ENCODE measurements around the gene WIZ. TPM values are rescaled to one million over a fixed set of nuclear protein-coding genes. Genes with fewer than 3 reads are reported as not detected.
A peak's percentile ranks its signal among the peaks of the same experiment; 100 is the strongest.

Gene WIZ
- total RNA-seq, 2 experiments from 2014 or later, result 25.3 to 25.4 TPM

GRCh38 chr19:15438577-15438976 is 11.2 kb downstream of the WIZ start:
- H3K4me1 Mint-ChIP-seq, result peaks cover 12% of the 10 kb centered on the region
- no peak overlapping the region for H3K27ac Mint-ChIP-seq
- ChIA-PET CTCF (no interaction called here), POLR2A (interaction anchor here (1.2 to 2.2 kb wide), 3 partner anchors 12 to 29 kb away, joined by 5 to 9 read pairs (median 8); partner anchors contain the start of gene AKAP8L)
- H3K9me3 Mint-ChIP-seq, result no peaks in the 10 kb centered on the region
- H3K36me3 Mint-ChIP-seq (ENCODE audit: low read depth), result peaks cover 2% of the 10 kb centered on the region
- no peak for DNase-seq
- H3K27me3 Mint-ChIP-seq, result no peaks in the 10 kb centered on the region
- H3K4me3 Mint-ChIP-seq, result no peak overlapping the region

GRCh38 chr19:15438124-15438496 is 11.6 kb downstream of the WIZ start:
- no peak for DNase-seq
- Mint-ChIP-seq H3K36me3 (ENCODE audit: low read depth) (peaks cover 2% of the 10 kb centered on the region), H3K27me3 (no peaks in the 10 kb centered on the region), H3K4me3 (no peak overlapping the region), H3K27ac (no peak overlapping the region), H3K9me3 (no peaks in the 10 kb centered on the region), H3K4me1 (peaks cover 17% of the 10 kb centered on the region)
- CTCF ChIA-PET, result no interaction called here
- POLR2A ChIA-PET, result interaction anchor here (1.9 to 2.2 kb wide), 3 partner anchors 13 to 29 kb away, joined by 6 to 9 read pairs (median 8); partner anchors contain the start of gene AKAP8L

DNA sequence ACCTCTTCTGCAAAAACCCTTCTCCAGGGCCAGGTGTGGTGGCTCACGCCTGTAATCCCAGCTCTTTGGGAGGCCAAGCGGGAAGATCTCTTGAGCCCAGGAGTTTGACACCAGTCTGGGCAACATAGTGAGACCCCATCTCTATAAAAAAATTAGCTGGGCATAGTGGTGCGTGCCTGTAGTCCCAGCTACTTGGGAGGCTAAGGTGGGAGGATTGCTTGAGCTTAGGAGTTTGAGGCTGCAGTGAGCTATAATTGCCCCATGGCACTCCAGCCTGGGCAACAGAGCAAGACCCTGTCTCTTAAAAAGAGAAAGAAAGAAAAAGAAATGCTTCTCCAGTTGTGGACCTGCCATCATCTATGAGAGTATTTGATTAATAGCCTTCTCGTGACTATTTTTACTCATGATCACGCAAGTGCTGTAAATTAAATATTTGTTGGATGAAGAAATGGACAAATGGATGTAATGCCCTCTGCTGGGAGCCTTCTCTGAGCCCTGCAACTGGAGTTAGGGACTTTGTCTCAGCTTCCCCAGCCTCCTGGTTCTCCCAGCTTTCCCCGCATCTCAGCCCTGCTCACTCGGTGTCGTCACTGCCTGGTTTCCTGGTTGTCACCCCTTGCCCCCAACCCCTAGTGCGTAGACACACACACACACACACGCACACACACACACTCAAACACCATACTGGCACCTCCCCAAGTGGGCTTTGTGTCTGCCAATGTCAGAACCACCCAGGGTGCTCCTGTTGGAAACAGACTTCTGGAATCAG is 12.2 kb downstream of the WIZ start:
- H3K4me1 Mint-ChIP-seq, result peaks cover 20% of the 10 kb centered on the region
- H3K36me3 Mint-ChIP-seq (ENCODE audit: low read depth), result peaks cover 2% of the 10 kb centered on the region
- no peaks in the 10 kb centered on the region for H3K27me3 Mint-ChIP-seq
- H3K27ac Mint-ChIP-seq, result no peak overlapping the region
- POLR2A ChIA-PET, result interaction anchor here (0.9 to 2.3 kb wide), 6 partner anchors 10 to 118 kb away, joined by 3 to 13 read pairs (median 4); partner anchors contain the start of genes AKAP8L and RASAL3
- no peak for DNase-seq
- H3K4me3 Mint-ChIP-seq, result no peak overlapping the region
- H3K9me3 Mint-ChIP-seq, result no peaks in the 10 kb centered on the region
- CTCF ChIA-PET, result interaction anchor here (1.7 kb wide), 1 partner anchor 18 kb away, joined by 11 read pairs; the partner anchor contains the start of gene AKAP8L

GRCh38 chr19:15436826-15437110 is 13.0 kb downstream of the WIZ start:
- CTCF ChIA-PET, result interaction anchor here (1.5 to 1.7 kb wide), 2 partner anchors 17 to 119 kb away, joined by 6 to 11 read pairs; partner anchors contain the start of gene AKAP8L
- no peak overlapping the region for H3K4me3 Mint-ChIP-seq
- POLR2A ChIA-PET, result interaction anchor here (0.9 to 2.3 kb wide), 6 partner anchors 11 to 119 kb away, joined by 3 to 13 read pairs (median 4); partner anchors contain the start of genes AKAP8L and RASAL3
- peaks cover 22% of the 10 kb centered on the region for H3K4me1 Mint-ChIP-seq
- no peaks in the 10 kb centered on the region for H3K9me3 Mint-ChIP-seq
- DNase-seq, result no peak
- H3K36me3 Mint-ChIP-seq (ENCODE audit: low read depth), result peaks cover 4% of the 10 kb centered on the region
- H3K27me3 Mint-ChIP-seq, result no peaks in the 10 kb centered on the region
- H3K27ac Mint-ChIP-seq, result no peak overlapping the region

- H3K36me3 Mint-ChIP-seq (ENCODE audit: low read depth), result peaks cover 8% of the 10 kb centered on the region
- ChIA-PET POLR2A (interaction anchor here (0.9 to 2.3 kb wide), 6 partner anchors 11 to 120 kb away, joined by 3 to 13 read pairs (median 4); partner anchors contain the start of genes AKAP8L and RASAL3), CTCF (interaction anchor here (0.6 to 1.7 kb wide), 4 partner anchors 17 to 120 kb away, joined by 3 to 11 read pairs (median 4); partner anchors contain the start of gene AKAP8L)
- no peak for DNase-seq
- H3K27ac Mint-ChIP-seq, result peak overlapping the region; percentile 0
- H3K4me1 Mint-ChIP-seq, result peaks cover 27% of the 10 kb centered on the region
- H3K4me3 Mint-ChIP-seq, result no peak overlapping the region
- no peaks in the 10 kb centered on the region for H3K9me3 Mint-ChIP-seq
- H3K27me3 Mint-ChIP-seq, result no peaks in the 10 kb centered on the region
Observed at GRCh38 chr19:15436012-15436825, 13.5 kb downstream of the WIZ start.

GRCh38 chr19:15433519-15434069 is 16.2 kb downstream of the WIZ start:
- Mint-ChIP-seq H3K4me1 (peaks cover 36% of the 10 kb centered on the region), H3K27me3 (no peaks in the 10 kb centered on the region), H3K27ac (peak overlapping the region; percentile 94), H3K9me3 (no peaks in the 10 kb centered on the region), H3K36me3 (ENCODE audit: low read depth) (peaks cover 13% of the 10 kb centered on the region), H3K4me3 (peak overlapping the region; percentile 93)
- ChIA-PET POLR2A (interaction anchor here (0.9 to 3.7 kb wide), 15 partner anchors 12 to 308 kb away, joined by 3 to 71 read pairs (median 6); partner anchors contain the start of genes AKAP8, AKAP8L, BRD4 and RASAL3), CTCF (interaction anchor here (0.8 to 3.1 kb wide), 7 partner anchors 12 to 122 kb away, joined by 3 to 26 read pairs (median 8); partner anchors contain the start of gene AKAP8L)
- no peak for DNase-seq

GRCh38 chr19:15432629-15433518 is 16.9 kb downstream of the WIZ start:
- no peaks in the 10 kb centered on the region for H3K27me3 Mint-ChIP-seq

GRCh38 chr19:15432018-15432494 is 17.7 kb downstream of the WIZ start:
- peaks cover 23% of the 10 kb centered on the region for H3K36me3 Mint-ChIP-seq (ENCODE audit: low read depth)
- peaks cover 32% of the 10 kb centered on the region for H3K4me1 Mint-ChIP-seq
- peak; percentile 31 for DNase-seq
- no peaks in the 10 kb centered on the region for H3K9me3 Mint-ChIP-seq
- ChIA-PET CTCF (interaction anchor here (1.0 to 3.8 kb wide), 7 partner anchors 13 to 124 kb away, joined by 4 to 26 read pairs (median 8); partner anchors contain the start of gene AKAP8L), POLR2A (interaction anchor here (1.0 to 4.0 kb wide), 14 partner anchors 13 to 307 kb away, joined by 3 to 71 read pairs (median 8); partner anchors contain the start of genes AKAP8, AKAP8L, BRD4 and RASAL3)
- peak overlapping the region; percentile 86 for H3K27ac Mint-ChIP-seq
- peak overlapping the region; percentile 96 for H3K4me3 Mint-ChIP-seq
- no peaks in the 10 kb centered on the region for H3K27me3 Mint-ChIP-seq

More at GRCh38 chr19:15432629-15433518, 16.9 kb downstream of the WIZ start:
- peak overlapping the region; percentile 93 for H3K4me3 Mint-ChIP-seq
- H3K4me1 Mint-ChIP-seq, result peaks cover 36% of the 10 kb centered on the region
- CTCF ChIA-PET, result interaction anchor here (0.6 to 3.1 kb wide), 9 partner anchors 11 to 284 kb away, joined by 3 to 26 read pairs (median 4); partner anchors contain the start of gene AKAP8L
- peak; percentile 95 for DNase-seq
- POLR2A ChIA-PET, result interaction anchor here (0.7 to 3.7 kb wide), 18 partner anchors 13 to 307 kb away, joined by 3 to 71 read pairs (median 5); partner anchors contain the start of genes AKAP8, AKAP8L, BRD4 and RASAL3
- peaks cover 17% of the 10 kb centered on the region for H3K36me3 Mint-ChIP-seq (ENCODE audit: low read depth)
- H3K9me3 Mint-ChIP-seq, result no peaks in the 10 kb centered on the region
- peak overlapping the region; percentile 94 for H3K27ac Mint-ChIP-seq

DNA sequence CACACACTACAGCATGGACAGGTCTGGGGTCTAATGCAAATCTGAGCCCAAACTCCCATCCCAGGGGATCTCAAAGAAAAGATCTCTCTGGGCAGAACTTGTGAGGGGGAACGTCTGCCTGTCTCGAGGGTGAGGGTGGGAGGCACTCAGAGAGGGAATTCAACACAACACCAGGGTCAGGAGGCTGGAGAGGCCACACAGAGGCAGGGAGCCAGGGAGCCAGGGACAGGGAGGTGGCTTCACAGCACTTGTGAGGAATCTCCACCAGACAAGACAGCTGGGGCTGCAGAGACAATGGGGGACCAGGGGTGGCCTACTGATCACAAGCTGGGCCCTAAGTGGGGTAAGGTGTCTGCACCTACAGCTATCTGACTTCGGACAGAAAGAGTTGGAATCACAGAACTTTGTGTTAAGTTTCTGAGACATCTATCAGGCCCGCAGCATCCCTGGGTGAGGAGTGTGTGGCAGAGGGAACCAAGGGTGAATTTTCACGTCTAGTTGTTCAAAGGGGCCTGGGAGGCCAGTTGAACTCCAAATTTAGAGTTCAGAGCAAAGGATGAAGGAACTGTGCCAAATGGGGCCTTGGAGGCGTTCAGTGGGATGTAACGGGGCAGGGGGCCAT is 18.2 kb downstream of the WIZ start:
- H3K4me1 Mint-ChIP-seq, result peaks cover 32% of the 10 kb centered on the region
- H3K4me3 Mint-ChIP-seq, result peak overlapping the region; percentile 96
- DNase-seq, result no peak
- ChIA-PET POLR2A (interaction anchor here (0.6 to 4.0 kb wide), 7 partner anchors 12 to 940 kb away, joined by 3 to 71 read pairs (median 4); partner anchors contain the start of genes AKAP8, AKAP8L, RASAL3 and WIZ), CTCF (interaction anchor here (2.2 to 3.8 kb wide), 2 partner anchors 12 to 124 kb away, joined by 6 to 24 read pairs; partner anchors contain the start of gene AKAP8L)
- no peaks in the 10 kb centered on the region for H3K9me3 Mint-ChIP-seq
- no peaks in the 10 kb centered on the region for H3K27me3 Mint-ChIP-seq
- H3K36me3 Mint-ChIP-seq (ENCODE audit: low read depth), result peaks cover 28% of the 10 kb centered on the region
- peak overlapping the region; percentile 86 for H3K27ac Mint-ChIP-seq

GRCh38 chr19:15430526-15431120 is 19.1 kb downstream of the WIZ start:
- CTCF ChIA-PET, result interaction anchor here (1.4 to 3.8 kb wide), 3 partner anchors 9 to 125 kb away, joined by 4 to 24 read pairs (median 6); partner anchors contain the start of gene AKAP8L
- peaks cover 29% of the 10 kb centered on the region for H3K4me1 Mint-ChIP-seq
- POLR2A ChIA-PET, result interaction anchor here (1.0 to 4.0 kb wide), 6 partner anchors 11 to 81 kb away, joined by 3 to 50 read pairs (median 4); partner anchors contain the start of genes AKAP8, AKAP8L and WIZ

More at GRCh38 chr19:15430526-15431120, 19.1 kb downstream of the WIZ start:
- Mint-ChIP-seq H3K36me3 (ENCODE audit: low read depth) (peaks cover 36% of the 10 kb centered on the region), H3K9me3 (no peaks in the 10 kb centered on the region), H3K27ac (no peak overlapping the region), H3K4me3 (peak overlapping the region; percentile 96), H3K27me3 (no peaks in the 10 kb centered on the region)
- DNase-seq, result no peak

Data from activated CD4-positive, alpha-beta memory T cell treated with anti-CD3 and anti-CD28 coated beads, Interleukin-2, amount 10 ng/mL, durations not matched to agents 7 days and 5 days (primary cell).